ENCODE measurements around the gene MYCBP.
"Not testable (repeated sequence)": the region's sequence is repeated elsewhere in the genome, so short reads cannot be mapped to it uniquely, and the experiment has no call there.

GRCh38 chr1:38845088-38845487, 28.1 kb downstream of the MYCBP start:
- not testable (repeated sequence) for TF ChIP-seq POLR2AphosphoS5, CTCF (IDR thresholded peaks at IDR 0.05)
